ENCODE results near the gene INSL4.

The INSL4 gene

DNA sequence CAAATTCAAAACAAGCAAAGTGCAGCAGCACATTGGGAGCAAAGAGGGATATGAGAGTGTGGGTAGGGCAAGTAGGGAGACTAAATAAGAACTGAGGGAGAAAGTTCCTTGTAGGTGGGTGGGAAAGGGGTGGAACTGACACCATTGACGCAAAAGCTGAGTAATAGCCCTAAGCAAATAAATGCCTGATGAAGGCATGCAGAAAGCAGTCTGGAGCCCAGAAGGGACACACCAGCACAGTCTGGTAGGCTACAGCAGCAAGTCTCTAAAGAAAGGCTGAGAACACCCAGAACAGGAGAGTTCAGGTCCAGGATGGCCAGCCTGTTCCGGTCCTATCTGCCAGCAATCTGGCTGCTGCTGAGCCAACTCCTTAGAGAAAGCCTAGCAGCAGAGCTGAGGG, at the start of gene INSL4:
Gene INSL4 (plus strand): TSS at position 208 of the 400 bp plus-strand sequence. CDS start 105 bp downstream, at position 313.
- DNase-seq: no peak

DNA sequence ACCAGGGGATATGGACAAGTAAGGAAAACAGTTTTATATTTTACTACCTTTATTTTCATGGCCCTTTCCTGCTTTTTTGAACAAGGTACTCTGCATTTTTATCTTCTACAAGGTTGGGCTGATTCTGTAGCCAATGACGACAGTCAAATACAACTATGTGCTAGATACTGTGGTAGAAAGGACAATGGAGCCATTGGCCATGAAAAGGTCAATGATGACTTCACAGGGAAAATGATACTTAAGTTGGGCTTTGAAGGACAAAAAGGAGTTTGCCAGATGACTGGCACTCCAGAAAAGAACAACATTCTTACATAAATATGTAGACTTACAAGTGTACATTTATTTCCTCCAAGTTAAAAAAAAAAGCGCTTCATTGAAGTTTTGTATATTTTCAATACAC, 46.4 kb upstream of the INSL4 start:
- DNase-seq: no peak

DNA sequence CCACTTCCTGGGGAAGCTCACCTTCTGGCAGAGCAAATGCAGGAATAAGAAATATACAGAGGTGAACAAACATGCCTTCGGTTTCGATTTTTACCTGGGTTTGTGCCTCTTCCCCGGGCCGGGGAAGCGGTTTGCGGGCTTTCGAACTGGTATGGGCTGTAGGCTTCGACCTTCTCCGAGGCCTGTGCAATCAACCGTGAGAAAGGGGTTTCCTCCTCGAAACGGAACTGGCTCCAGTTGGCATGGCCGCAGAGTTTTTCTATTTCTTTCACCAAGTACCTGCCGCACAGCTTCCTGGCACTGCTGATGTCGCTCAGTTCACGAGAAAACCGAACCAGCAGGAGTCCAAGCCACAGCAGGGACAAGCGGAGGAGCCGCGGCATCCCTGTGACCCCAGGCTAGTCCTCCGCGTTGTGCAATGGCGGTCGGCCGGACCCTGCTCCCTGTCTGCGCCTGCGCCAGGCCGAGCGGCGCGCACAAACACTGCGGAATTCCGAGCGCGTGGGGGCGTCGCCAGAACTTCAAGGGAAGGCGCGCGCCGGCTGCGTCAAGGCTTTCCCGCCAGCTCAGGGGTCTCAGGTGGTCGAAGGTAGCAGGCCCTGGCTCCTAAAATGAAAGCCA, 45.9 kb upstream of the INSL4 start, which contains the start of gene INSL6:
Gene INSL6 (minus strand): TSS at position 420 of the 621 bp plus-strand sequence. CDS start 37 bp downstream, at position 383.
- no peak for DNase-seq

DNA sequence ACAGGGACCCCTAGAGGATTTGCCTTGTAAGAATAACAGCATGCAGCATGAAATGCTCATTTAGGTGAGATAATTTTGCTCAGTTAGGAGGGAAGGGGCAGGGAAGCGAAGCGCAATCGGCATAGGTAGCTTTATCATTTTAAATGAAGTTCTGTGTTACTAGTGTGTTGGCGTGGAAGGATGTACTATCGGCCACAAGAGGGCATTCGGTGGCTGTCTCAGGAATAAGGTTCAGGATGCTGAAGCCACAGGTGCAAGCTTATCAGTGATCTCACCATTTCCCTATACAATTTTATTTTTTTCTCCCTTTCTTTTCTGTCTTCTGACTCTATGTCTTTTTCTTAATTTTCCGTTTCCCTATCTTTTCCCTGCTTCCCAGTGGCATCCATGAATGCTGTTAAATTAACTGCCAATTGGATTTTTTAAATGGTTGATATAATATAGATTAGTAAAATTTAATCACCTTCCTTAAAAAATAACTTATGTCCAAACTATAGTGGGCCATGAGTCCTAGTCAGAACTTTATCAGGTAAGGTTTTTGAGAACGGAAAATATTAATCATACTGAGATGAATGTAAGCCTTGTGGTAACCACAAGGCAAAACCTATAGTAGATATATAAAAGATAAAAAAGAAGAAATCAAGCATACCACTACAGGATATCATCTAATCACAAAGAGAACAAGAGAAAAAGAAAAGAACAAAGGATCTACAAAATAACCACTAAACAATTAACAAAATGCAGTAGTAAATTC, 44.6 kb upstream of the INSL4 start:
- peak; percentile 51 for DNase-seq

DNA sequence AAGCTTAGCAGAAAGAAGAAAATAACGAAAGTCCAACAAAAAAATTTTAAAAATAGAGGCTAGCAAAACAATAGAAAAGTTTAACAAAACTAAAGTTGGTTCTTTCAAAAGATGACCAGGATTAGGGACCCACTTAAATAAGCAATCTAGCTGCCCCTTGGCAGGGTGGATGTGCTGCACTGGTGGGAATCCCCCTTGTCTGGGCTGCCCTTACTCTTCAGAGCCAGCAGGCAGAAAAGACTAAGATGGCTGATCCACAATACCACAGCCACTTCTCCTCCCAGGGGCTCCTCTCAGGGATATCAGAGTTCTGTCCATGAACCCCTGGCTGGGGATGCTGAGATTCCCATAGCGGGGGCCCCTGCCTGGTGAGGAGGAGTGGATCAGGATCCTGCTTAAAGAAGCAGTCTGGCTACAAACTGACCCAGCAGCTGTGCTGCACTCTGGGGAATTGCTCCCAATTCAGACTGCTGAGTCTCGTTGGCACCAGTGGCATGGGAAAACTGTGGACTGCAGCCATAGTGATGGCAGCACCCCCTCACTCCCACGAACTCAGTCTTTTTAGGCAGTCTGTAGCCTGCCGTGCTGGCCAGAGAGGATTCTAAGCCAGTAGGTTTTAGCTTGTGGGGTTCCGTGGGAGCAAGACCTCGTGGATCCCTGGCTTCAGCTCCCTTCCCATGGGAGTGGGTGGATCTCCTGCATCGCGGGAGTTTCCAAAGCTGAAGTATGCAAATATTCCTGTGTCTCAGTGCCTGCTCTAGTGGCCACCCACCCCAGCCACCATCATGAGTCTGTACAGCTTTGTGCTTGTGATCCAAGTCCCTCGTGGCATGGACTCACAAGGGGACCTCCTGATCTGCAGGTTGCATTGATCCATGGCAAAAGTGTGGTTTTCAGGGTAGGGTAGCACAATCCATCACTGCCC, 42.9 kb upstream of the INSL4 start:
- no peak for DNase-seq

DNA sequence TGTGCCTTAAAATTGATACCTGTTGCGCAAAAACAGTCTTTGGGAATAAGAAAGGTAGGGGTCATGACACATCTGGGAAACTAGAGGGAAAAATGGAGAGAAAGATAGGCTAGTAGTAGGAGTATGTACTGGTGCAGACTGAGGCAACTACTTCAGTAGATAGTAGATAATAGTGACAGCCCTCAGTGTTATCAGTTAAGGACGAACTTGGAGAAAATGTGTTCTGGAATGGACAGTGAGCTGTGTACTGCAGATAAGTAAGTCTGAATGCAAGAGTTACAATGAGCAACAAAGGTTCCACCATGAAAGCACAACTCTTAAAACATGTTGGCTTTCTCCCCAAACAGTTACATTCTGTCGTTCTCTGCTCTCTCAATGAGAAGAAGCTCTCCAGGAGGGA, 39.2 kb upstream of the INSL4 start:
- DNase-seq: no peak

DNA sequence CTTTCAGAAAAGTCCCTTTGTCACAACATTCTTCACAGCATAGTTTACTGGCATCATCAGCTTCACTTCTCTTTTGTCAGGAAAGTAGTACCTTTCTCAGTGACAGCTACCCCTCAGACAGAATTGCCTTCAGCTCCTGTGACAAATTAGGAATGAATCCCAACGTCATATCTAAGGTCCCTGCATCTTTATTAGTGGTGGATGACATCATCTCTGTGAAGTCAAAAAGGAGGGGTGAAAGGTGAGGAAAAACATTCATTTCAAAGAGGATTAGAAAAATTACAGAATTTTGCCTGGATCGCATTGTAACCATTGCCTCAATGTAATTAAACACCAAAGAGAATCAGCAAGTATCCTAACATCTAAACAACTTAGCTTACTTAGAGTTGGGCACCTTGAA, 37.9 kb upstream of the INSL4 start:
- DNase-seq: no peak

DNA sequence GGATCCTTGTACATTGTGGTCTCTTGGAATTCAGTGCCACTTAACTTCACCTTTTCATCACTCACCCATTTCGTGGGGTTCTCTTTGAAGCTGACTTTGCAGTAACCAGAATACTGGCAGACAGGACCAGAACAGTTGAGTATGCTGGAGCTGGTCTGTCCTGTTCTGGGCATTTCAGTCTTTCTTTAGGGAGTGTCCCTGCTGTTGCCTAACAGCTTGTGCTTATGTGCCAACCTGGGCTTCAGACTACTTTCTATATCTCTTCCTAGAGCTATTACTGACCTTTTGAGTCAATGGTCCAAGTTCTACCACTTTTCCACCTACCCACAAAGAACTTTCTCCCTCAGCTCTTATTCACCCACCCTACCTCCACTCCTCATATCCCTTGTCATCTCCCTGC, 35.8 kb upstream of the INSL4 start:
- DNase-seq: no peak

DNA sequence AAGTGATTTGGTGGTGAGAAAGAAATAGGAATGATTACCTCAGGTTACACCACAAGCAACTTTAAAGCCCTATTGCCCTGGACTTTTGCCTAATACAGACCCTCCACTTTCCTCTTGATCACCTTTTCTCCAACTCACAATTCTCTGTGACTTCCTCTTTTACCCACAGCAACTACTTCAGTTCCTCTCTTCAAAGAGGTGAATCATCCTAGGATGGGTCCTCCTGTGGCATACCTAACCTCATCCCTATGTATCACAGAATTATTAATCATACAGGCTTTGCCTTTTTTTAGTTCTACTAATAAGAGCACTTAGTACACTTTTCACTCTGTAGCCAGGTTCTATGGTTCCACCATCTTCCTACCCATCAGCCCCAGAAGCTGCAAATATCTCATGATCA, 26.1 kb upstream of the INSL4 start:
- DNase-seq: no peak

DNA sequence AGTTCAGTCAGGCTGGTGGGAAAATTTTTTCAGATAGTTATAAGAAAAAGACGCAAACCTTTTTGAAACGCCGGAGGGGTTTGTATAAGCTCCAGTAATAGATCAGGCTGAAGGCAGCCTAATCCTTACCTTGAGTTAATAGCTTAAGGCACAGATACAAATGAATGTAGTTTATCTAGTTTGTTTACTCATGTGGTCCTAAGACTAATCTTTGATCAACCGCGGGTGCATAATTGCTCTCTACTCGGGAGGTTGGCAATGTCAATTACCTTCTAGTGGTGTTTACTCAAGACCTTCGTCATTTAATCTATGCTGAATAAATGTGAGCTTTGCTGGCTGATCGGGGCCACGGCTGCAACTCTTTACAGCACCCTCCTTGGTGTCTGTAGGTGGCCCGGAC, 665 bp upstream of the INSL4 start:
- no peak for DNase-seq

DNA sequence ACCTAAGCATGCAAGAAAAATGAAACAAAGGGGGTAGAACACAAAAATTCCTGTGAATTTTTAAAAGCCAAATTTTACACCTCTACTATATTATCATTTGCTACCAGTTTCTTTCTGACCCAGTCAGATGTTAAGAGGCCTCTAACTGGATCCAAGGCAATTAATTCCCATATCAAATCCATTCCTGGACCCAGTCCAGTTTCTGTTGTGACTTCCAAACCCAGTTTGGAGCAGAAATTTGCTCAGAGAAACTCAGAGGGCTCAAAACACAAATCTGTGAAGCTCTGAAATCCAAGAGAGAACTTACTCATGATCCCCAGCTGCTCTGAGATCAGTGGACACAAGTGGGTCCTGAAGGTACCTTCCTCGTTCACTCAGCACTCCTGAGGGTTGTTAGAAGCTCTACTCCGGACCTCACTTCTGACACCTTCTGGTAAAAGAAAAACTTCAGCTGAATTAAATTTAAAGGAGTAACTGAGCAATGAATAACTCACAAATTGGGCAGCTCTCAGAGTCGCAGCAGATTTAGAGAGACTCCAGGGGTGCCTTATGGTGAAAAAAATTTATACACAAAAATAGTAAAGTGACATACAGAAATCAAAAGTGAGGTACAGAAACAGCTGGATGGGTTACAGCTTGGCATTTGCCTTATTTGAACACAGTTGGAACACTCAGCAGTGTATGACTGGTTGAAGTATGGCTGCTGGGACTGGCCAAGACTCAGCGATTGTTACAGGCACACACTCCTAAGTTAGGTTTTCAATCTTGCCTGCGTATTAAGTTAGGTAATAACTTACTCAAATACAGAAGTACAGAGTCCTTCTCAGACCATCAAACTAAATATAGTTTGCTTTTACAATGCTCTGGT, 32.4 kb downstream of the INSL4 start:
- DNase-seq: no peak

DNA sequence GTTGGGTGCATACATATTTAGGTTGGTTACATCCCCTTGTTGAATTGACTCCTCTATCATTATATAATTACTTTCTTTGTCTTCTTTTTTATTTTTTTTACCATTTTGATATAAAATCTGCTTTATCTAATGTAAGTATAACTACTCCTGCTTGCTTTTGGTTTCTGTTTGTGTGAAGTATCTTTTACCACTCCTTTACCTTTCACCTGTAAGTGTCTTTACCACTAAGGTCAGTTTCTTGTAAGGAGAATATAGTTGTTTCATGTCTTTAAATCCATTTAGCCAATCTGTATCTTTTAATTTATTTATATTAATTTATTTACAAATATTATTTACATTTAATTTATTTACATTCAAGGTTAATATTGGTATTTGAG, 33.0 kb downstream of the INSL4 start:
- no peak for DNase-seq

DNA sequence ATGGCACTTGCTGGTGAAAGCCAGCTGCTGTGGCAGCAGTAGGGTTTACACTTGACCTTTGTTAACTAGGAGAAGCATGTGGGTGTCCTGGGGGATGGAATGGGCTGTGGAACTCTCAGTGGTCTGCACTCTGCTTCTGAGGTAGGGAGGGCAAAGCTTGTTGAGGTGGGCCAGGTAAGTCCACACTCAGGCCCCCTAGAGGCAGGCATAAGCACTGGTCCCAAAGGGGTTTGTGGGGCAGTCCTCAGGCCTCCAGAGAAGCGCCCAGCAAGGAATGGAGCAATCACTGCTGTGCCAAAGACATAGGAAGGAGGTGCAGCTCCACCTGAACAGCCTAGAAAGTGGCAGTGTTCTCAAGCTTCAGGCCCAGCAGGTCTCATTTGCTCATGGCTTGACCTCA, 34.7 kb downstream of the INSL4 start:
- DNase-seq: no peak

DNA sequence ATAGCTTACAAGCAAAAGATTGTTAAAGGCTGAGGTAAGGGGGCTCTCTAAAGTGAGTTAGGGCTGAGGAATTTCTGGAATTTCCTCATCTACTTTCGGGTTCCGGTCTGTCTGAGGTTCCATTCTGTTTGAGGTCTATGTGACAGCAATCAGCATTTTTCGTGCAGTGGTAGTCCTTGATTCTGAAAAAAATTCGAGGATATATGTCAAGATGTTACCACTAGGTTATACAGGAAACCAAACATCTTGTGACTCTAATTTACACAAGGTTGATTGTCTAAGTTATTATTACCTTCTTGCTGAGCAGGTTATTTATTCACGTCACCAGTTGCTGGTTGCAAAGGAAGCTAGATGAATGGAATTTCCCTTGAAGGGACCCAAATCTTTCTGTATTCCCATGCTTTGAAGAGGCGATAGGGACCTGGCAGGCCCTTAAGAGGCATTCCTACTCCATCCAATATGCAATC, 38.1 kb downstream of the INSL4 start:
- no peak for DNase-seq

DNA sequence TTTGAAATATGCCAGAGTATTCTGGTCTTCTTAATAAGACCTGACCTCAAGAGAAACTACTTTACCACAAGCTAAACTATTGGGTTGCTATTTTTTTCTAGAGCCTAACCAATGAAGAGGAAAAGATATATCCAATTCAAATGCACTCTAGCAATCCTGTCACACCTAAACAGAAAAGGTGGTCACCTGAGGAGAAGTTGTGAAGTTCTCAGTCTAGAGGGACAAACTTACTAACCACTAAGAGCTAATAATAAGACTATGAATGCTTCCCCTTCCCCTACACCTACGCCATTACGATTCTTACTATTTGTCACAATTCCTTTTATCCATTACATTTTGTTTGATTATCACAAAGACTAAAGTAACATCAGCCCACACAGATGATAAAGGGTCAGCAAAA, 43.6 kb downstream of the INSL4 start:
- DNase-seq: no peak

DNA sequence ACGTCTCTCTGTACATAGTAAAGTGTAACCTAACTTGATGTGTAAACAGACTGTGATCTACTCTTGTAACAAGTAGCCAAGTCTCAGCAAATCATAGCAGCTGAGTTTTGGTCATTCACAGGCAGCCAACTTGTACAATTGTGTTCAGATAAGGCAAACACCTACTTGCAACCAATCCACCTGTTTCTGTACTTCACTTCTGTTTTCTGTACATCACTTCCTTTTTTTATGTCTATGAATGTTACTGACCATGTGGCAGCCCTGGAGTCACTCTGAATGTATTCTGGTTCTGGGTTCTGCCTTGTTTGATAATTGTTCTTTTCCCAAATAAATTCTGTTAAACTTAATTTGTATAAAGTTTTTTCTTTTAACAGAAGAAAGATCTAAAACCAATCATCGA, 47.3 kb downstream of the INSL4 start:
- DNase-seq: no peak
